Ammon's horn (tissue), 1 donor: ENCODE measurements around the gene ZNF710.

Experiments used
- DNase-seq: peaks from one replicate; pipeline ENCODE4 v3.0.0-alpha.2; 2016; ENCODE audit warnings: low spot score

Gene ZNF710

GRCh38 chr15:89993349-89993748, 7.8 kb upstream of the ZNF710 start:
- peak; percentile 72 for DNase-seq

- DNase-seq, result no peak
These were observed 4.0 kb upstream of the ZNF710 start for GRCh38 chr15:89997079-89997478.

- DNase-seq, result no peak
These were observed 2.9 kb upstream of the ZNF710 start for GRCh38 chr15:89998141-89998661.

GRCh38 chr15:89998923-89999675, 2.0 kb upstream of the ZNF710 start:
- no peak for DNase-seq

- peak; percentile 31 for DNase-seq
These were observed 1.4 kb upstream of the ZNF710 start for GRCh38 chr15:89999676-90000185.

DNA sequence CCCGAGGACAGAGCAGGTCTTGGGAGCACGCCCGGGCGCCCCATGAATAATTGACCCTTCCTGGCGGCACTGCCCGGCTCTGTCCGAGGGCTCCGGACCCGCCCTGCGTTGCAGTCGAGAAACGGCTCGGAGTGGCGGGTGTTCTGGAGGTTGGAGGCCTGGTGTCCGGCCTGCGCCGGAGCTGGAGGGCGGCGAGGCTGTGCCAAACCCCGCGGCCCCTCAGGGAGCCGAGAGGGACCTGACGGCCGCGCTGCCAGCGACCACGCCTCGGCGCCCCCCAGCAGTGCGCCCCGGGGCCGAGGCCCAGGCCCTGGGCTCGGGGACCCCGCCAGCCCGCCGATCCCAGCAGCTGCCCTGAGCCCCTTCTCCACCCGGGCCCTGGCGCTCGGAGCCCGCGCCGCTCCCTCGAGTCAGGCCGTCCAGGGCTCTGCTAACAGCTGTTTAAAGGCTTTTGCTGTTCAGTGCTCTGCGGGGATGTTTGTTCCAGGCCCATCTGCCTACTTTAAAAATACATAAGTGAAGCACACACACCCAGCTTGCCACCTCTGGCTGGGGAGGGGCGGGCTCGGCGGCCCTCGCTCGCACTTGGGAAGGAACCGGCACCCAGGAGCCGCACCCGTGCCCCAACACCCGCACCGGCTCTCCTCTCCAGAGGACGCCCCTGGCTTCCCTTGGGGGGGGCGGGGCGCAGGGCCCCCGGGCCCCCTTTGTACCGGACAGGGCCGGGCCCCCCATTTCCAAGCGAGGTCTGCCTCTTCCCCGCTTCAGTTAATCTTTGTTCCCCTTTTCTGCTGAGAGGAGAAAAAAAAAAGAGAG, 730 bp upstream of the ZNF710 start:
- no peak for DNase-seq

DNA sequence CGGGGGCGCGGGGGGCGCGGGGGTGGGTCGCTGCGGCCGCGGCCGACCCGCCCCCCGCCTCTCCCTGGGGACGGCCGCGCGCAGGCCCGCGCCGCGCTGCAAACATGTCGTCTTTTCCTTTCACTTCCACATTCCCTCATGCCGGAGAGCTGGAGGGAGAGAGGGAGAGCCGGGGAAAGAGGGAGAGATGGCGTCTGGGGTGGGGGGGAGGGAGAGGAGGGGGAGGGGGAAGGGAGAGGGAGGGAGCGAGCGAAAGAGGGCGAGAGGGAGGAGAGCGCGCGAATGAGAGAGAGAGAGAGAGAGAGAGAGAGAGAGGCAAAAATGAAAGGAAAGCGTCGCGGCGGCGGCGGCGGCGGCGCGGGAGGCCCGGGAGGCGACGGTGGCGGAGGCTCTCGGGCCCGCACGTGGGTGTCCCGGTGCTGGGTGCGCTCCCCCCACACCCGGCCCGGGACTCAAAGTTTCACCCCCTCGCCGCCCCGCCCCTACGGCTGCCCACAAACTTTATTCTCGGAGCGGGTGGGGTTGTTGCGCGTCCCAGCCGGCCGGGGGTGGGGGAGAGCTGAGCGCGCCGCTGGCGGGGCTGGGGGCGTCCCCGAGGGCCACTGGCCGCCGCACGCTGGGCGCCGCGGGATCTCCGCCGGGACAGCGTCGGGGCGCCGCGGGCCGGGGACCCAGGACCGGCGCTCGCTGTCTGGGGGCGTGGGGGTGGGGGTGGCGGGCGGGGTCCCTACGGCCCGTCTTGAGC, 731 bp downstream of the ZNF710 start:
- DNase-seq, result peak; percentile 40

DNA sequence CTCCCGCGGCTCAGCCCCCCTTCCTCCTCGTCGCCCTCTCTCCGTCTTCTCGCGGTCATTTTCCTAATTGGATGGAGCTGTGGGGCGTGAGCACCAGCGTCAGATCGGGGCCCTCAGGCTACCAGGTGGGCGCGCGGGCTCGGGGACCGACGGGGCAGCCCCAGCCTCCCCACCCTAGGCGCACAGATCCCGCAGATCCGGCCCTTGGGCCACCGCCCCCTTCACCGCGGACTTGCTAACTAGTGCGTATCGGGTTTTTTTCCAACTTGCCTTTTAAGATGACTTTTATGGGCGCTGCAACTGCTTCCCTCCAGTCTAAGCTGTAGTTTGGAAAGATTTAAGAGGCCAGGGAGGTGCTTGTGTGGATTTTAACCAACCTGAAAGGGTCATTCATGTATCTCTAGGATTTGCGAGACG, 1.3 kb downstream of the ZNF710 start:
- DNase-seq, result no peak

GRCh38 chr15:90003736-90004135, 2.6 kb downstream of the ZNF710 start:
- DNase-seq, result no peak

- DNase-seq, result no peak
These were observed 3.1 kb downstream of the ZNF710 start for GRCh38 chr15:90004252-90004651.

DNA sequence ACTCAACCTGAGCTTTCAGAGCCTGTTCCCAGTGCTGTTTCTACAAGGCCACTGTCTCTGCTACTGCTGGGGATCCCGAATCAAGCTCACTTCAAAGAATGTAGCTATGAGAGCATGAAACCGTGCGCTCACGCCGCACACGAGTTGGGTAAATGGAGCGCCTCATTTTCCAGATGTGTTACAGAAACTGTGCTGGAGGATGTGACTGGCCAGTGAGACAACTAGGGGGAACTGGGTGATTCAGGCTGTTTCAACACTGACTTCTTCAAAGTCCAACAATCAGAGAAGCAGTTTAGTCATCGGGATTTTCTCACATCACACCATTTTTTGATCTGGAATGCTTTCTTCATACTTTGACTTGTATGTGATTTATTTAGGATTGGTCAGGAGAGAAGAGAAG, 3.5 kb downstream of the ZNF710 start:
- peak; percentile 43 for DNase-seq

DNA sequence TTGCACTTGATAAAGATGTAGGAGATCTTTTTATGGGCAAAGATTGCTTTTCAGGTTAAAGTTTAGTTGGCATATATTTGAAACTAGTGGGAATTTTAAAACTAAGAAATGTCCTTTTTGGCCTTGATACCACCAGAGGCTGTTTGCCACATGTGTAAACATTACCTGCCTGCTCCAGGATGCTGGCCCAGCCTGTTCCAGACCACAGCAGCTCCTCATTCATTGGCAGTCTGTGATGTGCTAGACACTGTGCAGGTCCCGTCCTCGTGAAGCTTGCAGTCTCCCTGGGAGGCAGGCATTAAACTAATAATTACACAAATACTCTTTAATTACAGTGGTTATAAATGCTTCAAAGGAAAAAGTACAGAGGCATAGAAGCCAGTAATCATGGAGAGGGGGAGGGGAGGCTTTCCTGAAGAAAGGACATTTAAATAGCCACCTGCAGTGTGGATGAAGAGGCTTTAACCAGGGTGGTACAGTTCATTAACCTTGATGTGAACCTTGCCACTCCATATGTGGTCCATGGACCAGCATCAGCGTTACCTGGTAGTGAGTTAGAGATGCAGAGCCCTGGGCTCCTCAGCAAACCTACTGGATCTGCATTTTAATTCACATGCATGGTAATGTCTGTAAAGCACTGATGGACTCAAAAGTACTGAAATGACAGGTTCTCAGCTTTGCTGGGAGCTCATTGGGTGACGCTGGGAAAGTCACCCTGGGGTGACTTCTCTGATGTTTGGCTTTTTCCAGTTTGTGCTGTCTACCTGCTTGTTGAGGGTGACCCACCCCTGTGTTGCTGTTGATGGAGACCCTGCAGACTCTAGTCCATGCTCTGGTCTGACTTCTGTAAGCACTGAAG, 5.3 kb downstream of the ZNF710 start:
- no peak for DNase-seq

GRCh38 chr15:90007076-90007460, 5.9 kb downstream of the ZNF710 start:
- DNase-seq, result no peak

GRCh38 chr15:90008607-90009006, 7.5 kb downstream of the ZNF710 start:
- DNase-seq, result no peak

- DNase-seq, result no peak
These were observed 8.3 kb downstream of the ZNF710 start for GRCh38 chr15:90009301-90010022.

DNA sequence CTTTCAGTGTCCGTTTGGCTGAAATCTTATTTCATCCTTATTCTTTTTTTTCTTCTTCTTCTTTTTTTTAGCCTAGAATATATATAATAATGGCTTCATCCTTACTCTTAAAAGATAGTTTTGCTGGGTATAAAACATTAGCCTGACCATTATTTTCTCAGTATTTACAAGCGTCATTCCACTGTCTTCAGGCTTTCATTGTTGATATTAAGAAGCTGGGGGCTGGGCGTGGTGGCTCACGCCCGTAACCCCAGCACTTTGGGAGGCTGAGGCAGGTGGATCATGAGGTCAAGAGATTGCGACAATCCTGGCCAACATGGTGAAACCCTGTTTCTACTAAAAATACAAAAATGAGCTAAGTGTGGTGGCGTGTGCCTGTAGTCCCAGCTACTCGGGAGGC, 10.6 kb downstream of the ZNF710 start:
- DNase-seq, result no peak

DNA sequence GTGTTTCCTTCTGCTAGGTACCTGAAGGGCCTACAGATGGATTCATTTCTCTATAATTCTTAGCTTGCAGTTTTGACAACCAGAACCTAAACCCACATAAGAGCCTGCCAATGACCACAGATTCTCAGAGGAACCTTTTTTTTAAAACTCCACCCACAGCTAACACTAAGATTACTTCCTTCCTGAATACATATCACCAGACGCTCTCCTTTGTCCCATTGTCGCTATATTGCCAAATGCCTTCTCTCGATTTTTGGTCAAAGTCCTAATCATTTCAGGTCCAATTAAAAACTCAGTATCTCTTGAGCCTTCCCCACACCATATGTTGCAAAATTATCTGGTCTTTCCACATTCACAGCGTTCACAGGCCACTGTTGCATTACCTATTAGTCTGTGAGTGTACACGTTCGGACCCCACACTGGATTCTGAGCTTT, 12.4 kb downstream of the ZNF710 start:
- DNase-seq, result no peak

DNA sequence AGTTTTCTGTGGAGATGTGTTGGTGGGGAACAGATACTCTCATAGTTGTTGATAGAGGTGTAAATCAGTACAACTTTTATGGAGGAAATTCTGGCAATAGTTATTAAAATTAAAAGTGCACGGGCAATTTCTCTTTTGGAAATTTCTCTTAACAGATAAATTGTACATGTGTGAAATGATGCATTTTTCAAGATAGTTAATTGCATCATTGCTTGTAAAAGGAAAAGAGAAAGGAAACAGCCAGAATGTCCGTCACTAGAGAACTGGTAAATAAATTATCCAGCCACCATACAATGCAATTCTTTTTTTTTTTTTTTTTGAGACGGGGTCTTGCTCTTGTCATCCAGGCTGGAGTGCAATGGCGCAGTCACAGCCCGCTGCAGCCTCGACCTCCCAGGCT, 14.2 kb downstream of the ZNF710 start:
- no peak for DNase-seq

GRCh38 chr15:90015749-90016148, 14.6 kb downstream of the ZNF710 start:
- DNase-seq, result no peak

DNA sequence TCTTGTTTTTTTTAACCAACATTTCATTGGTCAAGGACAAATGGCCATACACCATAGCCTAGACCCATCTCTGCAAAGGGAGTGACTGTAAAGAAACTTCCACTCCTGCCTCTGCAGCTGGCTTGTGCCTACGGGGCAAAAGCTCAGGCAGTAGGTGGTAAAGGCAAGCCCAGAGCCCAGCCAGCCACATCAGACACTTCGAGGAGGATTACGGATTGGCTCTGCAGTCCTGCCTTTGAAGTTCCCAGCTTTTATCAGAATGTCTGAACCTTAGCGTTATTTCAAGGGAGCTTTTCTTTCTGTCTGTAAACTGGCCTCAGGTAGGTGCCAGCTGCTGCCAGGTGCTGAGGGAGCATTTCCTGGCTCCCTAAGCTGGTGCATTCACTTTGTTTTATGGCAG, 15.6 kb downstream of the ZNF710 start:
- DNase-seq, result no peak
